Stimulated activated effector memory CD8-positive, alpha-beta T cell treated with anti-CD3 and anti-CD28 coated beads, Interleukin-12 subunit alpha, Interleukin-12 subunit beta, amount 100 ng/mL, for 72 hours (primary cell): ENCODE results near the gene PTPN18.

Source experiments
- ATAC-seq: fragments of 150-1000 bp; cut with Tn5 transposase; 2 replicates; pipeline ENCODE4 v1.10.0; 2021
- DNase-seq, 2 donors: peaks; one replicate each; pipeline ENCODE4 v3.0.0; 2021 to 2022; ENCODE audit warnings: low spot score in 2 of 2
- H3K27ac Mint-ChIP-seq: one replicate; pipeline ENCODE4 v1.8.0; 2022; ENCODE audit warnings: mild to moderate bottlenecking, mixed read lengths
- H3K36me3 Mint-ChIP-seq: one replicate; pipeline ENCODE4 v1.8.0; 2022; ENCODE audit warnings: mild to moderate bottlenecking, mixed read lengths
- H3K4me1 Mint-ChIP-seq: one replicate; pipeline ENCODE4 v1.8.0; 2022; ENCODE audit warnings: mixed read lengths
- H3K4me3 Mint-ChIP-seq: one replicate; pipeline ENCODE4 v1.8.0; 2022; ENCODE audit warnings: mild to moderate bottlenecking, mixed read lengths
- H3K9me3 Mint-ChIP-seq: one replicate; pipeline ENCODE4 v1.8.0; 2022; ENCODE audit warnings: mixed read lengths

Gene PTPN18

DNA sequence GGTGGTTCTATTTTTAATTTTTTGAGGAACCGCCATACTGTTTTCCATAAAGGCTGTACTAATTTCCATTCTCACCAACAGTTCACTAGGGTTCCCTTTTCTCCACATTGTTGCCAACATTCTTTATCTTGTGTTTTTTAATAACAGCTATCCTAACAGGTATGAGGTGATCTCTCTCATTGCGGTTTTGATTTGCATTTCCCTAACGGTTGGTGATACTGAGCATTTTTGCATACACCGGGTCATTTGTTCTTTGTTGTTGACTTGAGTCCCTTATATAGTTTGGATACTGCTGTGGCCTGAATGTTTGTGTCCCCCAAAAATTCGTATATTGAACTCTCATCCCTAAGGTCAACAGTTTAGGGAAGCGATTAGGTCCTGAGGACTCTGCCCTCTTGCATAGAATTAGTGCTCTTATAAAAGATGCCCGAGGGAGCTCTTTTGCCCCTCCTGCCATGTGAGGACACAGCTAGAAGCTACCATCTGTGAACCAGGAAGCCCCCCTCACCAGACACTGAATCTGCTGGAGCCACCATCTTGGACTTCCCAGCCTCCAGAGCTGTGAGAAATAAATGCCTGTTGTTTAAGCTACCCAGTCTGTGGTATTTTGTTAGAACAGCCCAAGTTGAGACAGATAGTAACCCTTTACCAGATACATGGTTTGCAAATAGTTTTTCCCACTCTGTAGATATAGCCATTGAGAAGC, 8.5 kb upstream of the PTPN18 start:
- Mint-ChIP-seq H3K36me3 (peaks cover 63% of the 10 kb centered on the region), H3K9me3 (no peaks in the 10 kb centered on the region), H3K27ac (peak overlapping the region; percentile 34), H3K4me3 (no peak overlapping the region), H3K4me1 (peaks cover 21% of the 10 kb centered on the region)
- no peak for ATAC-seq
- DNase-seq = no peak

DNA sequence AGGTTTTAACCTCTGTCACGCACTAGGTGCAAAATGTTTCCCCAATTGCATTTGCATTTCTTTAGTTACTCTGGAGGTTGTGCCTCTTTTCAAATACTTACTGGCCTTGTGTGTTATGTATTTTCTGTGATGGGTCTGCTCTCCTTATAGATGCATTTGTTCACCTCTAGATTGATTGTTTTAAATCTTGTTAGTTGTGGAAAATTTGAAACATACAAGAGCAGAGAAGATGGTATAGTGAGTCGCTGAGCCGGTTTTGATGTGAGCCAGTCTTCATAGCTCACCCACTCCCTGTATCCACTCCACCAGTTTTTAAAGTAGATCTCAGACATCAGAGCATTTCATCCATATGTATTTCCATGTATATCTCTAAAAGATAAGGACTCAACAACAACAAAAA, 6.7 kb upstream of the PTPN18 start:
- Mint-ChIP-seq H3K27ac (peak overlapping the region; percentile 18), H3K4me1 (peaks cover 21% of the 10 kb centered on the region), H3K4me3 (no peak overlapping the region), H3K36me3 (peaks cover 45% of the 10 kb centered on the region), H3K9me3 (no peaks in the 10 kb centered on the region)
- DNase-seq = no peak
- no peak for ATAC-seq

DNA sequence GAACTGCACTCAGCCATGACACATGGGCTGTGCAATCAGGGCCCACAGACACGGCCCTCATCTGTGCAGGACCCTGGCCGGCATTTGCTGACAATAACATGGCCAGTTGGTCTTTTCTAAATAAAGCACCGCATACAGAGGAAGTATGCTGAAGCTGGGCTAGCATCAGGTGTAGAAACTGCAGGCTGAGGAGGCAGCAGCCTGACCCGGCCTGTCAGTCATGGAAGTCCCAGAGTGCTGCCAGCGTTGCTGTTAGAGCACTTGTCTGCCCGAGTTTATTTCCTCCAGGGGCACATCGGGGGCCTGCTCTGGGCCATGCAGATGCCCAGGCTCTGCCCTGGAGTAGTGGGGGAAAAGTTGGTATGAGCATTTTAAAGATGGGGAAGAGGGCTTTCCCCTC, 4.1 kb upstream of the PTPN18 start:
- Mint-ChIP-seq H3K4me1 (peaks cover 19% of the 10 kb centered on the region), H3K36me3 (peaks cover 20% of the 10 kb centered on the region), H3K27ac (peak overlapping the region; percentile 58), H3K4me3 (no peak overlapping the region), H3K9me3 (no peaks in the 10 kb centered on the region)
- peak in 1 of 2 donors; percentile 34 for DNase-seq
- ATAC-seq = no peak

DNA sequence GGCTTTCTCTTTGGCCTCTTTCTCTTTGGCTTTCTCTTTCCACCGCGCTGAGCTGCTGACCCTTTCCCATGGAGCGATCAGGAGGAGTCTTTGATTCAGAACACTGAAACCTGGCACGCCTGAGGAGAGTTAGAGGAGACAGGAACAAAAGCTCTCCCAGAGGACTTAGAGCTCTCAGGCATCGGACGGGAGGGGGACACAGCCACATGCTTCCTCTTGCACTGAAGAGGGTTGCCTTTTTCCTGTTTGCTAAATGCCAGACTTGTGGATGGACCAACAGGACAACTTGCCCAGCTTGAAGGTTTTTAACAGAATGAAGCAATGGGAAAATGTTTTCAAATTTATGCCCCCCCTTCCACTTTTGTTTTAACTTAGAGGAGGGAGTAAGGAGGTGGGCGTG, 3.6 kb upstream of the PTPN18 start:
- DNase-seq = peak in 1 of 2 donors; percentile 34
- Mint-ChIP-seq H3K9me3 (no peaks in the 10 kb centered on the region), H3K36me3 (peaks cover 15% of the 10 kb centered on the region), H3K4me3 (no peak overlapping the region), H3K27ac (peak overlapping the region; percentile 58), H3K4me1 (peaks cover 18% of the 10 kb centered on the region)
- ATAC-seq = no peak

DNA sequence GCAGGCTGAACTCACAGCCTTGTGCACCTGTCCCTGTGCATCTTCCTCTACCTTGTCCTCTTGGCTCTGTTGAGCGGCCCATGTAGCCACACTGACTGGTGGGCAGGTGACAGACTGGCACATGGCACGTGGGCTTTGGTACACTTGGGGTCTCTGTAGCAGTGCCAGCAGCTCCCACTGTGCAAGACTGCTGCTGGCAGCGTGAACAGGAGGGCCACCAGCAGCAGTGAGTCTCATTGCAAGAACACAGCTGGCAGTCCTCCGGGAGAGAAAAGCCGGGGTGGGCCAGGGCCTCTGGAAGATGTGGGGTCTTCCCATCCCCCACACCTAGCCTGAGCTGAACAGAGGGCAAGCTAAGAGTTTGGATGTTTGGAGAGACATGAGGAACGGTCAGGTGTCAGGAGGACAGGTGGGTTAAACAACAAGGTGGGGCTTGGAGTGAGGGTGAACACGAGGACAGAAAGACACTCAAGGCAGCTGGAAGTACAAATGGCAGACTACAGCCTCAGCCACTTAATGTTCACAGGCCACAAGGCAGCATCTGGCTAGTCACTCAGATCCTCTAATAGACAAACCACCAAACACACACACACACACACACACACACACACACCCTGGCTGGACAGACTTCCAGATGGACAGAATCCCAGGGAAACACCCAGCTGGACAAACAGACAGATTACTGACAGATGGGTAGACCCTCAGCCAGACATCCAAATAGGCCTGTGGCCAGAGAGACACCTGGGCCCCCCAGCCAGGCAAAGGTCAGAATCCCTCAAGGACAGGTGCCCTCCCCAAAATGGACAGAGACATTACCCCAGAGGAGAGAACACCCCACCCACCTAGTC, 2.3 kb upstream of the PTPN18 start:
- Mint-ChIP-seq H3K9me3 (no peaks in the 10 kb centered on the region), H3K4me1 (peaks cover 9% of the 10 kb centered on the region), H3K27ac (no peak overlapping the region), H3K36me3 (peaks cover 5% of the 10 kb centered on the region), H3K4me3 (no peak overlapping the region)
- peak in 1 of 2 donors; percentile 46 for DNase-seq
- ATAC-seq = no peak

DNA sequence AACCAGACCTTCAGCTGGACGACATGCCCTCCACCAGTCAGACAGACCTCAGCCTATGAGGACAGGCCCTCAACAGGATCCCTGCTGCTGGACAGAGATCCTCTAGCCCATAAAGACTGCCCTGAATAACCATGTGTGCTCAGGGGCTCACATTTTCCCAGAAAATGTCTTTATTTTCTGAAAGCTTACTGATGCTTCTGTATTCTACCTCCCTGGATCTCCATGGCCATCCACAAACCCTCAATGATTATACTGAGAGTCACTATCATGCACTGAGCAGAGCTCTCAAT, 1.8 kb upstream of the PTPN18 start:
- H3K36me3 Mint-ChIP-seq = no peaks in the 10 kb centered on the region
- H3K9me3 Mint-ChIP-seq = no peaks in the 10 kb centered on the region
- no peak overlapping the region for H3K27ac Mint-ChIP-seq
- DNase-seq (no peak), ATAC-seq (no peak)
- no peak overlapping the region for H3K4me3 Mint-ChIP-seq
- peaks cover 9% of the 10 kb centered on the region for H3K4me1 Mint-ChIP-seq

DNA sequence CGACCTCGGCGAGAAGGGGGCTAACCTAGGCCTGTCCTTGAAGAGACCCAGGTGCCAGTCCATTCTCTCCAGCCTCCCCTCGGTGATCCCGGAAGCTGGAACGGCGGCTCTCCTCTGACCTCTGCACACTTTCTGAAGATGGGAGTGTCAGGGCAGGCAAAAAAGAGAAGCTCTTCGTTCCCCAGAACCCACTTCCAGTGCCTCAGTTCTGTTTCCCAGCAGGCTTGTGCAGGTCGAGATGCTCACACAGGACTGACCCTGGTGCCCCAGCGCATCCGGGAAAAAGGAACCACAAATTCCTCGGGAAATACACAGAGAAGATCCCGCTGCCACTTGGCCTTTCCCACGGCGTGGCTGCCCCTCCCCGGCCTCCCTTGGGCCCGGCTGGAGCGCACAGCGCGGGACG, 681 bp upstream of the PTPN18 start:
- Mint-ChIP-seq H3K27ac (peak overlapping the region; percentile 48), H3K4me1 (peaks cover 16% of the 10 kb centered on the region), H3K4me3 (peak overlapping the region; percentile 72), H3K36me3 (no peaks in the 10 kb centered on the region), H3K9me3 (no peaks in the 10 kb centered on the region)
- no peak for ATAC-seq
- DNase-seq = no peak

DNA sequence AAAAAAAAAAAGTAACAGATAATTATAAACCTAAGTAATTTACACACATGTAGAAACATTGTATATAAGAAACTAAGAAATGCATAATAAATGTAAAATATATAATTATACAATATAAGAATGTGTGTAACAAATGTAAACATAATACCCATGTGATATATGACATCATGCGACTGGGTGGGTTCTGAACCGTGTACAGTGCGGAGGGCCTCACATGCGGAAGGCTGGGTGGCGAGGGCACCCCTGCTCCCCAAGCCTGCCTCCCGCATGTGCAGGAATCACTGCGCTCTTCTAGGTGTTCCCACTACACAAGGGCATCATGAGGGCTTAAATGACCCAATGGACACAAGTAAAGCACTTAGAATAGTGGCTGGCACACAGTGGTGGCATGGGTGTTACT, 2.0 kb downstream of the PTPN18 start:
- DNase-seq (no peak), ATAC-seq (no peak)
- H3K4me3 Mint-ChIP-seq = no peak overlapping the region
- H3K9me3 Mint-ChIP-seq = no peaks in the 10 kb centered on the region
- peaks cover 21% of the 10 kb centered on the region for H3K4me1 Mint-ChIP-seq
- H3K36me3 Mint-ChIP-seq = no peaks in the 10 kb centered on the region
- no peak overlapping the region for H3K27ac Mint-ChIP-seq

DNA sequence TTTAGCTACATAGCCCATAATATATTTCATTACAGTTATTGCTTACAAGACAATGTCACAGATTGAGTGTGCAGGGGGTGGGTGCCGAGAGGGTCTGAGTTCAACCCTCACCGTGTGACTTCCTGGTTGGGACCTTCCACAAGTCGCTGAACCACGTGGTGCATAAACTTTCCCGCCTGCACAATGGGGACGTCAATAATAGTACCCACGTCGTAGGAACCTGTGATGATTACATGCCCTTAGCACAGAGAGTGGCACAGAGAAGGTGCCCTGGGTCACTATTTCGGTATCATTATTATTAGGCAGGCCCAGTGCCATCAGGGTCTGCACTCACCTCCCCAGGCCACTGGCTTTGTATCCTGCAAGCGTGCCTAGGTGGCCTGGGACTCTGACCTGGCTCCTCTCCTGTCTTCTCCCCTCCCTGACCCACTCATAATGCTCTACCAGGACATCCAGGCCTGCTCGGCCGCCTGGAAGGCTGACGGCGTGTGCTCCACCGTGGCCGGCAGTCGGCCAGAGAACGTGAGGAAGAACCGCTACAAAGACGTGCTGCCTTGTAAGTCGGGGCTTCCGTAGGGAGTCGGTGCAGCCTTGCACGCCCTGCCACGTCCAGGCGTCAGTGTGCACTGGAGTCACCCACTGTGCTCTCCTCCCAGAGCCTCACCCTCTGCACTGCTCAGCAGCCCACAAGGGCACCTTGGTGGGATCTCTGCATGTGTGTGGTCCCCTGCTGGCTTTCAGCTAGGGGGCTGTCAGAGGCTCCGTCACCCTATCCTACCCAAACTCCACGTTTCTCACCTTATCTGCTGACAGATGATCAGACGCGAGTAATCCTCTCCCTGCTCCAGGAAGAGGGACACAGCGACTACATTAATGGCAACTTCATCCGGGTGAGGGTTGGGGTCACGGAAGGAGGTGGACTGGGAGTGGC, 2.8 kb downstream of the PTPN18 start:
- no peaks in the 10 kb centered on the region for H3K9me3 Mint-ChIP-seq
- H3K4me1 Mint-ChIP-seq = peaks cover 21% of the 10 kb centered on the region
- H3K27ac Mint-ChIP-seq = no peak overlapping the region
- DNase-seq (no peak), ATAC-seq (no peak)
- no peak overlapping the region for H3K4me3 Mint-ChIP-seq
- H3K36me3 Mint-ChIP-seq = no peaks in the 10 kb centered on the region

DNA sequence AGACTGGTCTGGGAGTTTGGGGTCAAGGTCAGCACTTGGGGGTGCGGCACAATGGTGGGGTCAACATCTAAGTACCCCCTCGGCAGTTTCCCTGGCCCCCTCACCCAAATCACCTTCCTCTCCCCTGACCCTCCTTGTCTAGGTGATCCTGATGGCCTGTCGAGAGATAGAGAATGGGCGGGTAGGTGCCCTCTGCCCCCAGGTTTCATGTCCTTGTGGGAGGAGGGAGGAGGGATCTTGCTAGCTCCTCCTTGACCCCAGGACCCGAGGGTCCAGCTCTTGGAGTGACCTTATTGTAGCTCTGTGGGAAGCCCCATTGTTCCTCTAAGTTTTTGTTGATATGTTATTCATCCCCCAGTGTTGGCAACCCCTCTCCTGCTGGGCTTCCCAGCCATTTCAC, 3.6 kb downstream of the PTPN18 start:
- no peaks in the 10 kb centered on the region for H3K36me3 Mint-ChIP-seq
- H3K4me1 Mint-ChIP-seq = peaks cover 20% of the 10 kb centered on the region
- ATAC-seq = no peak
- H3K4me3 Mint-ChIP-seq = no peak overlapping the region
- H3K9me3 Mint-ChIP-seq = no peaks in the 10 kb centered on the region
- DNase-seq = no peak
- H3K27ac Mint-ChIP-seq = no peak overlapping the region

DNA sequence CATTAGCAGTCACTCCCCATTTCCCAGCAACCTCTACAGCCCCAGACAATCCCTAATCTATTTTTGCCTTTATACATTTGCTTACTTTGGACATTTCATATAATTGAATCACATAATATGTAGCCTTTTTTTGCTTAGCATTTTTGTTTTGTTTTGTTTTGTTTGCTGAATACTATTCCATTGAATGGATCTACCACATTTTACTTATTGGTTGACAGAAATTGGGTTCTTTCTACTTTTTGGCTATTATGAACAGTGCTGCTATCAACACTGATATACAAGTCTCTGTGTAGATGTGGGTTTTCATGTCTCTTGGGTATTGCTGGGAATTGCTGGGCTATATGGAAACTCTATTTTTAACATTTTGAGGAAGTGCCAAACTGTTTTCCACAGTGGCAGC, 7.6 kb downstream of the PTPN18 start:
- Mint-ChIP-seq H3K36me3 (no peaks in the 10 kb centered on the region), H3K4me1 (peaks cover 12% of the 10 kb centered on the region), H3K9me3 (no peaks in the 10 kb centered on the region), H3K27ac (no peak overlapping the region), H3K4me3 (no peak overlapping the region)
- no peak for ATAC-seq
- no peak for DNase-seq

DNA sequence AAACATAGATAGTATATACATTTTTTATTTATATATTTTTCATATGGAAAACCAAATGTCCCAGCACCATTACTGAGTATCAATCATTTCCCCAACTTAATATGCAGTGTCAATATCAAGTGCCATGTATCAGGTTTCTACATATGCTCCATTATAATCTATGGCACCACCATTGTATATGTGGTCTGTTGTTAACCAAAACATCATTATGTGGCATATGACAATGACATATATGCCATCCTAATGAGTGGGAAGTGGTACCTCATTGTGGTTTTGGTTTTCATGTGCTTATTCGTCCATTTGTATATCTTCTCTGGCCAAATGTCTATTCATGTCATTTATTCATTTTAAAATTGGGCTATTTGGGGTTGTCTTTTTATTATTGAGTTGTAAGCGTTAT, 9.2 kb downstream of the PTPN18 start:
- H3K27ac Mint-ChIP-seq = no peak overlapping the region
- H3K36me3 Mint-ChIP-seq = peaks cover 5% of the 10 kb centered on the region
- H3K4me3 Mint-ChIP-seq = no peak overlapping the region
- peak; percentile 58 for ATAC-seq
- H3K4me1 Mint-ChIP-seq = peaks cover 11% of the 10 kb centered on the region
- no peaks in the 10 kb centered on the region for H3K9me3 Mint-ChIP-seq
- no peak for DNase-seq

DNA sequence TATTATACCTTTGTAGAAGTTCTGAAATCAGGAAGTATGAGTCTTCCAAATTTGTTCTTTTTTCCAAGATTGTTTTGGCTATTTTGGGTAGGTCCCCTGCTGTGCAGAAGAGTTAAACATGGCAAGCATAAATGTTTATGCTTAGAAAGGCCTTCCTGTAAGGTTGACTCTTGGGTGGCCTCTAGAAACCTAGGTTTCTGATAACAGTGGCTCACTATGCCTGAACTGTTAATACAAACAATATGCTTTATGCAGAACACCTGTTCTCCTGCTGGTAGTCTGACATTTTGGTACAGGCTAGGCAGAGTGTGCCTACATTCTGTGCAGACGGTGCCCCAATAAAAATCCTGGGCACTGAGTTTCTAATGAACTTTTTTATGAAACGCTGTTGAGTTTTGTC, 10.1 kb downstream of the PTPN18 start:
- H3K4me3 Mint-ChIP-seq = no peak overlapping the region
- peaks cover 10% of the 10 kb centered on the region for H3K36me3 Mint-ChIP-seq
- ATAC-seq = no peak
- H3K27ac Mint-ChIP-seq = no peak overlapping the region
- peaks cover 15% of the 10 kb centered on the region for H3K4me1 Mint-ChIP-seq
- DNase-seq = no peak
- H3K9me3 Mint-ChIP-seq = no peaks in the 10 kb centered on the region

DNA sequence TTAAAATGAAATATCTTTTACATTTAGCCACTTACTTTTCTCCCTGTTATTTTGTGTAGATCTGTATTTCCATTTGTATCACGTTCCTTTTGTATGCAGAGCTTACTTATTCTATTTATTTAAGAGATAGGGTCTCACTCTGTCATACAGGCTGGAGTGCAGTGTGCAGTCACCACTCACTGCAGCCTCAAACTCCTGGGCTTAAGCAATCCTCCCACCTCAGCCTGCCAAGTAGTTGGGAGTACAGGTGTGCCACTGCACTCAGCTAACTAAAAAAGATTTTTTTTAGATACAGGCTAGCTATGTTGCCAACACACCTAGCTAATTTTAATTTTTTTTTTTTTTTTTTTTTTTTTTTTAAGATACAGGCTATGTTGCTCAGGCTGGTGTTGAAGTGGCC, 10.9 kb downstream of the PTPN18 start:
- no peak for ATAC-seq
- Mint-ChIP-seq H3K36me3 (peaks cover 17% of the 10 kb centered on the region), H3K27ac (no peak overlapping the region), H3K4me1 (peaks cover 22% of the 10 kb centered on the region), H3K4me3 (no peak overlapping the region), H3K9me3 (no peaks in the 10 kb centered on the region)
- no peak for DNase-seq

DNA sequence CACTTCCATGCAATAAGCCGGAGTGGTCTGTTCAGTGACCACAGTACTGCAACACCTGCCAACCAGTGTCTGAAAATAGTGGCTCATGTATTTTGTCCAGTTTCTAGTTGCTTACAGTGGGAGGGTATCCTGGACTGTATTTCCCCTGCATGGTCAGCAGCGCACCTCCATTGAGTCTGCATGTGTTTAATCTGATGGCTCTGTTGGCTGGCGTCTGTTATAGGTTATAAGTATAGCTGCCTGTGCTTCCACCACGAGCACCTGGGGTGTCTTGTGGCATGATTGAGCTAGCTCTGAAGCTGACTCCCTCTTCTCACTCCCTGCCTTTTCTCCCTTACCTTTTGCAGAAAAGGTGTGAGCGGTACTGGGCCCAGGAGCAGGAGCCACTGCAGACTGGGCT, 12.9 kb downstream of the PTPN18 start:
- no peaks in the 10 kb centered on the region for H3K9me3 Mint-ChIP-seq
- H3K4me3 Mint-ChIP-seq = no peak overlapping the region
- ATAC-seq (no peak), DNase-seq (no peak)
- H3K4me1 Mint-ChIP-seq = peaks cover 38% of the 10 kb centered on the region
- peaks cover 35% of the 10 kb centered on the region for H3K36me3 Mint-ChIP-seq
- no peak overlapping the region for H3K27ac Mint-ChIP-seq
